Measurements from ENCODE around the gene TYW1. TPM values are rescaled to one million over a fixed set of nuclear protein-coding genes. Genes with fewer than 3 reads are reported as not detected.
"Not testable (repeated sequence)": the region's sequence is repeated elsewhere in the genome, so short reads cannot be mapped to it uniquely, and the experiment has no call there.

The TYW1 gene
- total RNA-seq, 1 donor from 2014 or later = 16.6 TPM

DNA sequence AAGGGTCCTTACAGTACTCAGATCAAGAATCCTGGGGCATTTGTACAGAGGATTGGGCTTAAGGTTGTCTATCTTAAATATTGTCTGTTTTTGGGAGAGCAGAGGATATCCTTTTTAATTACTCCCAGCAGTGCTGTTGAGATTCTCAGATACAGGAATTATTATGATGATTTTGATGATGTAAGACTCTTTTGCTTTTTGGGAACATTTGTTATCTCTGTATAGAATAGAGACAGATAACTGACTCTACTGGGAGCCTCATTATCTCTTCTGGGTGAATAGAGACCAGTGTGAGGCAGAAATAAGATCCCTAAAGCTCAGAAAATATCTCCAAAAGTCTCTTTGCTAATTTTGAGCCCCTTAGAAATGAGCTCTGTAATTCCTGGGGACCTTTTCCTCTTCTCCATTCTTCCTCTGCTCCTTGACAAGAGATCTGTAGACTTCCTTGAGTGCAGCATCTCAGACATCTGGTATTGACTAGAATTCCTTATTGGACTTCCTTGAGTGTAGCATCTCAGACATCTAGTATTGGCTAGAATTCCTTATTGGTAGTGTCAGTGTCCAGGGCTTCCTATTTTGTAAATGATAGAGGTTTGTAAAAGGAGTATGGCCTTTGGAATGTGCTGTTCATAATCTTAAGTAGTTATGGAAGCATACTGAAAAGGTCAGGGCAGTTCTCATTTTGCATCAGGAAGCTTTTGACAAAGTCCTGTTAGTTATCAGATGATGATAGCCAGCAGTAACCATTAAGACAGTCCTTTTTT is 118.0 kb downstream of the TYW1 start:
- H3K4me3 Mint-ChIP-seq (ENCODE audit: unreplicated experiment); H3K27me3 ChIP-seq (ENCODE audit: insufficient read depth, low read length); H3K9me3 ChIP-seq (ENCODE audit: insufficient read depth, low read depth, low read length); H2AFZ ChIP-seq (ENCODE audit: low read depth, low read length); H3K27me3 Mint-ChIP-seq (ENCODE audit: low read depth, unreplicated experiment); H3K36me3 ChIP-seq (ENCODE audit: insufficient read depth, low read length); H3K36me3 Mint-ChIP-seq (ENCODE audit: low read depth, unreplicated experiment); H3K4me3 ChIP-seq (ENCODE audit: insufficient read depth, low read depth, low read length); H3K4me1 ChIP-seq (ENCODE audit: insufficient read depth, low read length); H4K20me1 ChIP-seq (ENCODE audit: insufficient read depth, low read length); H3K9me3 Mint-ChIP-seq (ENCODE audit: unreplicated experiment); H3K4me2 ChIP-seq (ENCODE audit: low read length); H3K9ac ChIP-seq (ENCODE audit: low read length); H3K27ac ChIP-seq (ENCODE audit: low read depth, low read length); H3K4me1 Mint-ChIP-seq (ENCODE audit: low read depth, unreplicated experiment); H3K79me2 ChIP-seq (ENCODE audit: insufficient read depth, low read length): not testable (repeated sequence)
- peak; percentile 55 for FAIRE-seq
- H3K27ac Mint-ChIP-seq (ENCODE audit: unreplicated experiment) = peak overlapping the region; percentile 15
- peak; percentile 13 for DNase-seq (ENCODE audit: low read depth)

DNA sequence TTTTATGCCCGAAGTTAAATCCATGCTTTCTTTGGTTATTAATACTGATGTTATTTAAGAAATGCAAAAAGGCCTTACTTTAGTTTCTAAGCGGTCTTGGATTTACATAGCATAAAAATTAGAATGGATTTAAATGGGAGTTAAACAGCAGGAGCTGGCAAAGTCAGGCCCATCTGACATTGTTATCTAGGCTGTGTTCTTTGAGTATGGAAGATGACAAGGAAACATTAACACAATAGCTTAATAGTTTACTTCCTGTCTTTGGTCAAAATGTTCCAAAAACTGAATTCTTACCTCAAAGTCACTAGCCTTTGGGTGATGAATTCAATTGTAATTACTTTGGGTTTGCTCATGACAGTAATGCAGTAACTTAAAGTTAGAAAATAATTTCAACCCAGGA is 123.9 kb downstream of the TYW1 start:
- H3K4me1 ChIP-seq (ENCODE audit: insufficient read depth, low read length); H3K27ac Mint-ChIP-seq (ENCODE audit: unreplicated experiment); H3K9me3 ChIP-seq (ENCODE audit: insufficient read depth, low read depth, low read length); H3K9me3 Mint-ChIP-seq (ENCODE audit: unreplicated experiment); H3K4me3 Mint-ChIP-seq (ENCODE audit: unreplicated experiment); H3K79me2 ChIP-seq (ENCODE audit: insufficient read depth, low read length); H3K27ac ChIP-seq (ENCODE audit: low read depth, low read length); H3K4me1 Mint-ChIP-seq (ENCODE audit: low read depth, unreplicated experiment); H3K27me3 Mint-ChIP-seq (ENCODE audit: low read depth, unreplicated experiment); H2AFZ ChIP-seq (ENCODE audit: low read depth, low read length); DNase-seq (ENCODE audit: low read depth); H4K20me1 ChIP-seq (ENCODE audit: insufficient read depth, low read length); H3K4me2 ChIP-seq (ENCODE audit: low read length); H3K36me3 ChIP-seq (ENCODE audit: insufficient read depth, low read length); H3K36me3 Mint-ChIP-seq (ENCODE audit: low read depth, unreplicated experiment); H3K27me3 ChIP-seq (ENCODE audit: insufficient read depth, low read length); H3K4me3 ChIP-seq (ENCODE audit: insufficient read depth, low read depth, low read length); H3K9ac ChIP-seq (ENCODE audit: low read length): not testable (repeated sequence)
- FAIRE-seq = peak; percentile 39

DNA sequence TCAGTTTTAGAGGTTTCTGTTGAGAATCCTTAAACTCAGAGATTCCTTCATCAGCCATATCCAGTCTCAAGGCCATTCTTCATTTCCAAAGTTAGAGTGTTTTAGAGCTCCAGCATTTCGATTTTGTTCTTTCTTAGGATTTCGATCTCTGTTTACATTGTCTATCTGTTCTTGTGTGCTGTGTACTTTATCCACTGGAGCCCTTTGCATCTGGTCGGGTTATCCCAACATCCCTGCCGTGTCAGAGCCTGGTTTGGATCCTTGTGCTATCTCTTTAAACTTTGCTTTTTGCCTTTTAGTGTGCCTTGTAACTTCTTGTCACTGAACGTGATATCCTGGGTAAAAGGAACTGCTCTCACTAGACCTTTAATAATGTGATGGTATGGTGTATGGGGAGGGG is 131.6 kb downstream of the TYW1 start:
- peak overlapping the region; percentile 93 for H3K27ac Mint-ChIP-seq (ENCODE audit: unreplicated experiment)
- not testable (repeated sequence) for H4K20me1 ChIP-seq (ENCODE audit: insufficient read depth, low read length); H3K4me3 ChIP-seq (ENCODE audit: insufficient read depth, low read depth, low read length); H3K9me3 ChIP-seq (ENCODE audit: insufficient read depth, low read depth, low read length); H3K36me3 Mint-ChIP-seq (ENCODE audit: low read depth, unreplicated experiment); H3K27ac ChIP-seq (ENCODE audit: low read depth, low read length); H3K9me3 Mint-ChIP-seq (ENCODE audit: unreplicated experiment); H3K4me2 ChIP-seq (ENCODE audit: low read length); H3K36me3 ChIP-seq (ENCODE audit: insufficient read depth, low read length); H3K9ac ChIP-seq (ENCODE audit: low read length); H3K27me3 ChIP-seq (ENCODE audit: insufficient read depth, low read length); H3K4me3 Mint-ChIP-seq (ENCODE audit: unreplicated experiment); DNase-seq (ENCODE audit: low read depth); FAIRE-seq; H3K27me3 Mint-ChIP-seq (ENCODE audit: low read depth, unreplicated experiment); H2AFZ ChIP-seq (ENCODE audit: low read depth, low read length); H3K79me2 ChIP-seq (ENCODE audit: insufficient read depth, low read length); H3K4me1 ChIP-seq (ENCODE audit: insufficient read depth, low read length)
- peaks cover 26% of the 10 kb centered on the region for H3K4me1 Mint-ChIP-seq (ENCODE audit: low read depth, unreplicated experiment)

DNA sequence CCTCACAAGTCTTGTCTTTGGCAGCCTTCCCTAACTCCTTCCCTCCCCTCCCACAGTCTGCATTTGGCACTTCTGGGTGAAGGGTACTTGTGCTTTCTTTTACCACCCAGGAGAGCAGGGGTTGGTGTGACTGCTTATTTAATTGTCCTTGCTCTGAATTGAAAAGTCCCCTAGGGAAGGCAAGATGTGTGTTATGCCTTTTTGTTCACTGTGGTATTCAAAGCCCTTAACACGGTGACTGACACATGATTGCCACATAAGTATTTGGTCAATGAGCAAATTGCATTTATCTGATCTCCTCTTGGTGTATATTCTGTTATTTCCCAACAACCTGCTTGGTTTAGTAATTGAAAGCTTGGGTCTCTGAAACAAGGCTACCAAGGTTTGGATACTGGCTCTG is 134.1 kb downstream of the TYW1 start:
- peaks cover 11% of the 10 kb centered on the region for H3K4me1 ChIP-seq (ENCODE audit: insufficient read depth, low read length)
- not testable (repeated sequence) for H3K79me2 ChIP-seq (ENCODE audit: insufficient read depth, low read length); H3K9ac ChIP-seq (ENCODE audit: low read length); H3K9me3 Mint-ChIP-seq (ENCODE audit: unreplicated experiment); H3K9me3 ChIP-seq (ENCODE audit: insufficient read depth, low read depth, low read length); H3K4me2 ChIP-seq (ENCODE audit: low read length); FAIRE-seq; H2AFZ ChIP-seq (ENCODE audit: low read depth, low read length); H4K20me1 ChIP-seq (ENCODE audit: insufficient read depth, low read length); H3K27ac ChIP-seq (ENCODE audit: low read depth, low read length); H3K4me3 Mint-ChIP-seq (ENCODE audit: unreplicated experiment); H3K36me3 Mint-ChIP-seq (ENCODE audit: low read depth, unreplicated experiment); H3K27me3 Mint-ChIP-seq (ENCODE audit: low read depth, unreplicated experiment); DNase-seq (ENCODE audit: low read depth); H3K4me3 ChIP-seq (ENCODE audit: insufficient read depth, low read depth, low read length); H3K27me3 ChIP-seq (ENCODE audit: insufficient read depth, low read length); H3K36me3 ChIP-seq (ENCODE audit: insufficient read depth, low read length)
- Mint-ChIP-seq H3K4me1 (ENCODE audit: low read depth, unreplicated experiment) (peaks cover 26% of the 10 kb centered on the region), H3K27ac (ENCODE audit: unreplicated experiment) (peak overlapping the region; percentile 93)

DNA sequence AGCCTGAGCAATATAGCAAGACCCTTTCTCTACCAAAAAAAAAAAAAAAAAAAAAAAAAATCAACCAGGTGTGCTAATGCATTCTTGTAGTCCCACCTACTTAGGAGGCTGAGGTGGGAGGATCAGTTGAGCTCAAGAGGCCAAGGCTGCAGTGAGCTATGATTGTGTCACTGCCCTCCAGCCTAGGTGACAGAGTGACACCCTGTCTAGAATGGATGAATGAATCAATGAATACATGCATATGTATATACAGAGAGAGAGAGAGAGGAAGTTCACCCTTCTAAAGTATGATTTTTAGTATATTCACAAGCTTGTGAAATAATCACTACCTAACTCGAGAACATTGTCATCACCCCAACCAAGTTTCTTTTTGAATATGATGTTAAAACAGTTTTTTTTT is 138.3 kb downstream of the TYW1 start:
- FAIRE-seq; H3K9me3 ChIP-seq (ENCODE audit: insufficient read depth, low read depth, low read length); H4K20me1 ChIP-seq (ENCODE audit: insufficient read depth, low read length); H3K27ac Mint-ChIP-seq (ENCODE audit: unreplicated experiment); H3K79me2 ChIP-seq (ENCODE audit: insufficient read depth, low read length); DNase-seq (ENCODE audit: low read depth); H3K4me3 ChIP-seq (ENCODE audit: insufficient read depth, low read depth, low read length); H3K27me3 Mint-ChIP-seq (ENCODE audit: low read depth, unreplicated experiment); H3K4me2 ChIP-seq (ENCODE audit: low read length); H3K27ac ChIP-seq (ENCODE audit: low read depth, low read length); H3K4me1 Mint-ChIP-seq (ENCODE audit: low read depth, unreplicated experiment); H3K27me3 ChIP-seq (ENCODE audit: insufficient read depth, low read length); H3K9me3 Mint-ChIP-seq (ENCODE audit: unreplicated experiment); H3K4me1 ChIP-seq (ENCODE audit: insufficient read depth, low read length); H3K9ac ChIP-seq (ENCODE audit: low read length); H3K4me3 Mint-ChIP-seq (ENCODE audit: unreplicated experiment); H2AFZ ChIP-seq (ENCODE audit: low read depth, low read length); H3K36me3 Mint-ChIP-seq (ENCODE audit: low read depth, unreplicated experiment); H3K36me3 ChIP-seq (ENCODE audit: insufficient read depth, low read length): not testable (repeated sequence)

DNA sequence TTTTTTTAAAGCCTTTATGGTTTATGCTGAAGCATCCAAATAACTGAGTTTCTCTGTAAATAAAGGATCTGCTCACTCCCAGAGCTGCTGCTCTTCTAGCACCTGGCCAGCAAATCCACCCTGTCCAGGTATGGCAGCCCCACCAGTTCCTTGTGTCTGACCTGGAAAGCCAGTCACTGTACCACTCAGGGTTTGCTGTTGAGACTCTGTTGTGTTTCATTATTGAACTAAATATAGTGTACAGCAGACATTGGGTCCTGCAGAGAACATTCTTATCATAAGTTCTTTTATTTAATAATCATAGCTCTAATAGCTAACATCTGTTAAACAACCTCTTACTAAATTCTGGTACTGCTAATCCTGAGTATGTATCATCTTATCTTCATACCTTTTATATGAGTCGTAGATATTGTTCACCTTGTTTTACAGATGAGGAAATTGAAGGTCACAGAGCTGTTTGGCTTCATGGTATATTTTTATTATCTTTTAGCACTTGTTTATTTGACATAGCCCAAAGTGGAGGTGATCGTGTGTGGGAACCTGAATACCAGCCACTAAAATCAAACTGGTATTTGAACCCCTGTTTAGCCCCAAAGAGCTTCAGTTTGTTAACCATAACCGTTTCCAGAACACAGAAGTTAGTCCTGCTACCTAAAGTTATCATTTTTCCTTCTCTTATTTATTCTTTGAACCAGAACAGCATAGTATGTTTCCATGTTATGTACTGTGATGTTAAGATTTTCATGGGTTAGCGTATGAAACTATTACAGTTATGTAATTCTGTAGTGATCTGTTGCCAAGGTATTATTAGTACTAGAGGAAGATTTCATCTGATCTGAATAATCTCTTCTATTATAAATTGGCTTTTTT is 139.2 kb downstream of the TYW1 start:
- H3K4me1 ChIP-seq (ENCODE audit: insufficient read depth, low read length); H3K36me3 Mint-ChIP-seq (ENCODE audit: low read depth, unreplicated experiment); H3K27me3 Mint-ChIP-seq (ENCODE audit: low read depth, unreplicated experiment); H3K4me2 ChIP-seq (ENCODE audit: low read length); H3K4me1 Mint-ChIP-seq (ENCODE audit: low read depth, unreplicated experiment); H3K36me3 ChIP-seq (ENCODE audit: insufficient read depth, low read length); H3K79me2 ChIP-seq (ENCODE audit: insufficient read depth, low read length); H3K9me3 Mint-ChIP-seq (ENCODE audit: unreplicated experiment); H3K9ac ChIP-seq (ENCODE audit: low read length); H3K27me3 ChIP-seq (ENCODE audit: insufficient read depth, low read length); H4K20me1 ChIP-seq (ENCODE audit: insufficient read depth, low read length); H3K9me3 ChIP-seq (ENCODE audit: insufficient read depth, low read depth, low read length); H3K4me3 ChIP-seq (ENCODE audit: insufficient read depth, low read depth, low read length); H3K27ac Mint-ChIP-seq (ENCODE audit: unreplicated experiment); H3K27ac ChIP-seq (ENCODE audit: low read depth, low read length); H2AFZ ChIP-seq (ENCODE audit: low read depth, low read length); H3K4me3 Mint-ChIP-seq (ENCODE audit: unreplicated experiment): not testable (repeated sequence)
- FAIRE-seq = peak; percentile 47
- peak; percentile 4 for DNase-seq (ENCODE audit: low read depth)
